HCT116 (cell line): ENCODE results near the gene PARD6G. TPM values are rescaled to one million over a fixed set of nuclear protein-coding genes. Genes with fewer than 3 reads are reported as not detected.

ENCODE experiments used
- ATAC-seq: fragments of 200-7000 bp; cut with Tn5 transposase; 2 replicates; pipeline ENCODE4 v1.9.1; 2020; ENCODE audit warnings: mild to moderate bottlenecking, moderate library complexity
- BruUV-seq: library from RNA; stranded (reverse); fragments of 400-500 nt; replicated peaks from 2 replicates; lab custom pipeline; 2021; lab: Mats Ljungman, UMichigan
- CTCF ChIA-PET: fragments of 300-600 bp; sonication (Branson Sonifier 250); formaldehyde crosslinking; loops from one replicate; lab custom pipeline; 2021; ENCODE audit warnings: antibody characterized with exemption; lab: Charles Lee
- POLR2A ChIA-PET: fragments of 300-600, 350-600 bp; sonication (Branson Sonifier 250); formaldehyde crosslinking; loops from one replicate; lab custom pipeline; 2021; ENCODE audit warnings: antibody characterized with exemption; lab: Charles Lee
- RAD21 ChIA-PET, 2 experiments: fragments of 300-600 bp; sonication (Branson Sonifier 250); formaldehyde crosslinking; loops; one replicate each; lab custom pipeline; 2023; ENCODE audit warnings: low total read pairs in 2 of 2; ENCODE audit not compliant: uncharacterized antibody in 2 of 2, unreplicated experiment in 2 of 2, low non-redundant PET in 1 of 2; lab: Charles Lee
- DNase-seq: peaks from one replicate; pipeline ENCODE4 v3.0.0-alpha.2; 2010; ENCODE audit warnings: low read depth, low spot score
- H2AFZ ChIP-seq: fragments of 200-600 bp; shearing (Covaris generic), sonication (generic); 2 replicates; pipeline ENCODE4 v1.6.1; 2017; ENCODE audit warnings: low read depth, mixed run types, mixed read lengths, antibody characterized with exemption, low read length; ENCODE audit not compliant: poor library complexity, severe bottlenecking
- H3K27ac ChIP-seq: 2 replicates; pipeline ENCODE4 v1.5.1; 2012; ENCODE audit warnings: low read depth, low read length
- H3K27me3 ChIP-seq: fragments of 200-600 bp; sonication (generic); 2 replicates; pipeline ENCODE4 v1.6.1; 2016; ENCODE audit warnings: mixed run types, low read length, mixed read lengths; ENCODE audit not compliant: insufficient read depth
- H3K36me3 ChIP-seq, 2 experiments: fragments of 200-500 bp in 1 of 2; fragments of 200-600 bp in 1 of 2; sonication (Bioruptor generic) in 1 of 2; sonication (generic) in 1 of 2; 2 replicates each; pipeline versions ENCODE4 v1.5.1 to v1.6.1; 2014 to 2016; ENCODE audit warnings: low read length in 2 of 2, inconsistent platforms in 1 of 2, mixed read lengths in 1 of 2, mixed run types in 1 of 2; ENCODE audit not compliant: insufficient read depth in 2 of 2, control insufficient read depth in 1 of 2
- H3K4me1 ChIP-seq, 2 experiments: fragments of 200-600 bp in 1 of 2; sonication (generic) in 1 of 2; 2 replicates each; pipeline versions ENCODE4 v1.5.1 to v1.6.1; 2012 to 2017; ENCODE audit warnings: low read length in 2 of 2, inconsistent platforms in 1 of 2, mild to moderate bottlenecking in 1 of 2, mixed read lengths in 1 of 2, mixed run types in 1 of 2, moderate library complexity in 1 of 2; ENCODE audit not compliant: insufficient read depth in 2 of 2, control insufficient read depth in 1 of 2
- H3K4me2 ChIP-seq: fragments of 200-600 bp; sonication (generic); 2 replicates; pipeline ENCODE4 v1.6.1; 2017; ENCODE audit warnings: mixed run types, low read length, mixed read lengths
- H3K4me3 ChIP-seq, 2 experiments: fragments of 200-600 bp in 1 of 2; sonication (generic) in 1 of 2; replicated peaks in 1 of 2; 2 replicates each; pipeline ENCODE4 v1.5.1; 2011 to 2016; ENCODE audit warnings: low read length in 2 of 2, control low read depth in 1 of 2, low read depth in 1 of 2, mild to moderate bottlenecking in 1 of 2, mixed read lengths in 1 of 2, mixed run types in 1 of 2
- H3K79me2 ChIP-seq: fragments of 200-600 bp; sonication (generic); 2 replicates; pipeline ENCODE4 v1.6.1; 2017; ENCODE audit warnings: mild to moderate bottlenecking, mixed run types, low read length, moderate library complexity, mixed read lengths; ENCODE audit not compliant: insufficient read depth
- H3K9ac ChIP-seq: fragments of 200-600 bp; sonication (generic); 2 replicates; pipeline ENCODE4 v1.6.1; 2016; ENCODE audit warnings: low read length, mixed read lengths
- H3K9me2 ChIP-seq: fragments of 200-600 bp; sonication (generic), shearing (Covaris generic); 2 replicates; pipeline ENCODE4 v1.6.1; 2017; ENCODE audit warnings: mixed run types, mild to moderate bottlenecking, moderate library complexity; ENCODE audit not compliant: insufficient read depth
- H3K9me3 ChIP-seq, 2 experiments: fragments of 200-500 bp in 1 of 2; fragments of 200-600 bp in 1 of 2; sonication (Bioruptor generic) in 1 of 2; sonication (generic) in 1 of 2; 2 replicates each; pipeline ENCODE4 v1.6.1; 2014 to 2017; ENCODE audit warnings: low read length in 2 of 2, mixed read lengths in 2 of 2, inconsistent platforms in 1 of 2, low read depth in 1 of 2, mild to moderate bottlenecking in 1 of 2, mixed run types in 1 of 2, moderate library complexity in 1 of 2; ENCODE audit not compliant: control insufficient read depth in 1 of 2, insufficient read depth in 1 of 2
- H4K20me1 ChIP-seq: fragments of 200-600 bp; sonication (generic), shearing (Covaris generic); 2 replicates; pipeline ENCODE4 v1.6.1; 2017; ENCODE audit warnings: mixed run types, mild to moderate bottlenecking, moderate library complexity; ENCODE audit not compliant: insufficient read depth
- CBX3 ChIP-seq: IDR thresholded peaks from 2 replicates; pipeline ENCODE4 v1.6.1; 2012; ENCODE audit warnings: low read depth
- EGR1 ChIP-seq: IDR thresholded peaks from 2 replicates; pipeline ENCODE4 v1.6.1; 2012; ENCODE audit warnings: low read depth
- EZH2 ChIP-seq: fragments of 200-600 bp; sonication (generic); IDR thresholded peaks from 2 replicates; pipeline ENCODE4 v1.6.1; 2017; ENCODE audit warnings: antibody characterized with exemption, mixed run types
- EZH2phosphoT487 ChIP-seq: fragments of 200-600 bp; IDR thresholded peaks from 2 replicates; pipeline ENCODE4 v1.6.1; 2018; ENCODE audit warnings: antibody characterized with exemption, borderline replicate concordance
- FOSL1 ChIP-seq: IDR thresholded peaks from 2 replicates; pipeline ENCODE4 v1.6.1; 2012; ENCODE audit warnings: low read depth
- POLR2A ChIP-seq: IDR thresholded peaks from 2 replicates; pipeline ENCODE4 v1.7.0; 2011; ENCODE audit warnings: borderline replicate concordance; ENCODE audit not compliant: insufficient read depth, insufficient read length; ENCODE audit errors: extremely low read depth
- SP1 ChIP-seq: IDR thresholded peaks from 2 replicates; pipeline ENCODE4 v1.6.1; 2012; ENCODE audit warnings: low read depth
- YY1 ChIP-seq: IDR thresholded peaks from 2 replicates; pipeline ENCODE4 v1.6.1; 2011; ENCODE audit warnings: low read length, low read depth, moderate library complexity, mild to moderate bottlenecking; ENCODE audit not compliant: insufficient replicate concordance; ENCODE audit errors: extremely low read depth
- ZNF274 ChIP-seq: fragments of 200-500 bp; sonication (Bioruptor generic); IDR thresholded peaks from 2 replicates; pipeline ENCODE4 v1.6.1; 2014; ENCODE audit warnings: mild to moderate bottlenecking, low read depth, low read length, inconsistent platforms
- intact Hi-C: fragments of 100-400 bp; cut with micrococcal nuclease; formaldehyde crosslinking; loops from 2 replicates; pipeline ENCODE4 v1.10.0; 2022
- total RNA-seq: library from RNA; stranded (reverse); gene quantifications from one replicate; pipeline ENCODE4 v1.2.1, GENCODE V29; 2021; ENCODE audit not compliant: unreplicated experiment
- TF ChIP-seq, protein P1 (sequence below): IDR thresholded peaks from 2 replicates; pipeline ENCODE4 v1.6.1; 2011; ENCODE audit warnings: mild to moderate bottlenecking, low read length, moderate library complexity; ENCODE audit not compliant: insufficient replicate concordance; ENCODE audit errors: extremely low read depth
- TF ChIP-seq, protein P2 (sequence below): IDR thresholded peaks from 2 replicates; pipeline ENCODE4 v1.6.1; 2012
- TF ChIP-seq, protein P3 (sequence below), 3 experiments: fragments of 200-600 bp in 1 of 3; sonication (generic) in 1 of 3; IDR thresholded peaks in 2 of 3; conservative IDR thresholded peaks in 1 of 3; 2 replicates each; pipeline ENCODE4 v1.5.1; 2012 to 2017; ENCODE audit warnings: low read depth in 2 of 3, low read length in 2 of 3, antibody characterized with exemption in 1 of 3, borderline replicate concordance in 1 of 3, control low read depth in 1 of 3, mild to moderate bottlenecking in 1 of 3, mixed read lengths in 1 of 3, mixed run types in 1 of 3, moderate library complexity in 1 of 3; ENCODE audit not compliant: insufficient read depth in 1 of 3
- TF ChIP-seq, protein P4 (sequence below): IDR thresholded peaks from 2 replicates; pipeline ENCODE4 v1.6.1; 2012

Gene PARD6G
- total RNA-seq, 1 experiment from 2014 or later = 12.8 TPM

DNA sequence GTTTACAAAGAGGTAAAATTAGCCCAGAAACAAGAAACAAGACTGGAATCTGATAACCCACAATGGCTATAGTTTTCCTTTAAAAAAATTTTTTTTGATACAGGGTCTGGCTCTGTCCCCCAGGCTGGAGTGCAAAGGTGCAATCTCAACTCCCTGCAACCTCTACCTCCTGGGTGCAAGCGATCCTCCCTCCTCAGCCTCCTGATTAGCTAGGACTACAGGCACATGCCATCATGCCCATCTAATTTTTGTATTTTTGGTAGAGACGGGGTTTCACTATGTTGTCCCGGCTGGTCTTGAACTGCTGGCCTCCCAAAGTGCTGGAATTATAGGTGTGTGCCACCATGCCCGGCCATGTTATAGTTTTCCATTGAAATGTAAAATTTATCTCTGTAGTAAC is 12.3 kb upstream of the PARD6G start:
- no peaks in the 10 kb centered on the region for H3K79me2 ChIP-seq
- intact Hi-C loops = no loop called here

DNA sequence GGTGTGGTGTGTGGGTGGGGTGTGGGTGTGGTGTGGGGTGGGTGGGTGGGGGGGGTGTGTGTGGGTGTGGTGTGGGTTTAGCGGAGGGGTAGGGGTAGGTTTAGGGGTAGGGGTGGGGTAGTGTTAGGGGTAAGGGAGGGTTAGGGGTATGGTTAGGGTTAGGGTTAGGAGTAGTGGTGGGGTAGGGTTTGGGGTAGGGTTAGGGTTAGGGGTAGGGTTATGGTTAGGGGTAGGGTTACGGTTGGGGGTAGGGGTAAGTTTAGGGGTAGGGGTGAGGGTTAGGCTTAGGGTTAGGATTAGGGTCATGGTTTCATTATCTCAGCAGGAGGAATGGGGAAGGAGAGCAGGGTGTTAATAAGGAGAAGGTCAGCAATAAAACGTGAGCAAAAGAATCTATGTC is 11.3 kb upstream of the PARD6G start:
- Histone ChIP-seq H3K4me2 (no peak overlapping the region), H3K36me3 (no peaks in the 10 kb centered on the region), H3K4me1 (no peaks in the 10 kb centered on the region)
- TF ChIP-seq ZNF274 (no peak), FOSL1 (no peak), YY1 (no peak), EZH2 (no peak), EGR1 (no peak), POLR2A (no peak), SP1 (no peak)
- TF ChIP-seq, protein P1, sequence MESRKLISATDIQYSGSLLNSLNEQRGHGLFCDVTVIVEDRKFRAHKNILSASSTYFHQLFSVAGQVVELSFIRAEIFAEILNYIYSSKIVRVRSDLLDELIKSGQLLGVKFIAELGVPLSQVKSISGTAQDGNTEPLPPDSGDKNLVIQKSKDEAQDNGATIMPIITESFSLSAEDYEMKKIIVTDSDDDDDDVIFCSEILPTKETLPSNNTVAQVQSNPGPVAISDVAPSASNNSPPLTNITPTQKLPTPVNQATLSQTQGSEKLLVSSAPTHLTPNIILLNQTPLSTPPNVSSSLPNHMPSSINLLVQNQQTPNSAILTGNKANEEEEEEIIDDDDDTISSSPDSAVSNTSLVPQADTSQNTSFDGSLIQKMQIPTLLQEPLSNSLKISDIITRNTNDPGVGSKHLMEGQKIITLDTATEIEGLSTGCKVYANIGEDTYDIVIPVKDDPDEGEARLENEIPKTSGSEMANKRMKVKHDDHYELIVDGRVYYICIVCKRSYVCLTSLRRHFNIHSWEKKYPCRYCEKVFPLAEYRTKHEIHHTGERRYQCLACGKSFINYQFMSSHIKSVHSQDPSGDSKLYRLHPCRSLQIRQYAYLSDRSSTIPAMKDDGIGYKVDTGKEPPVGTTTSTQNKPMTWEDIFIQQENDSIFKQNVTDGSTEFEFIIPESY = no peak
- TF ChIP-seq, protein P2, sequence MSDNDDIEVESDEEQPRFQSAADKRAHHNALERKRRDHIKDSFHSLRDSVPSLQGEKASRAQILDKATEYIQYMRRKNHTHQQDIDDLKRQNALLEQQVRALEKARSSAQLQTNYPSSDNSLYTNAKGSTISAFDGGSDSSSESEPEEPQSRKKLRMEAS = no peak
- TF ChIP-seq, all 23 proteins: peak for 0
- DNase-seq (no peak), ATAC-seq (no peak)
- Histone ChIP-seq H3K27ac (no peak overlapping the region), H3K9me3 (no peaks in the 10 kb centered on the region), H3K79me2 (no peaks in the 10 kb centered on the region), H3K27me3 (no peaks in the 10 kb centered on the region), H4K20me1 (no peaks in the 10 kb centered on the region), H3K9me2 (no peaks in the 10 kb centered on the region), H3K9ac (no peak overlapping the region), H2AFZ (no peak overlapping the region), H3K4me3 (no peak overlapping the region)
- CTCF ChIA-PET = interaction anchor here (0.9 kb wide), 1 partner anchor 88 kb away, joined by 3 read pairs; no protein-coding TSS in a partner anchor
- RAD21 ChIA-PET = no interaction called here
- BruUV-seq = no TSS peak
- intact Hi-C loops = no loop called here
- POLR2A ChIA-PET = no interaction called here

More for the DNA sequence above, 12.3 kb upstream of the PARD6G start:
- ChIA-PET POLR2A (no interaction called here), CTCF (interaction anchor here (0.9 kb wide), 1 partner anchor 89 kb away, joined by 3 read pairs; no protein-coding TSS in a partner anchor), RAD21 (no interaction called here)
- ATAC-seq (no peak), DNase-seq (no peak)
- Histone ChIP-seq H3K9me3 (no peaks in the 10 kb centered on the region), H3K27ac (no peak overlapping the region), H4K20me1 (no peaks in the 10 kb centered on the region), H3K4me2 (no peak overlapping the region), H3K9me2 (no peaks in the 10 kb centered on the region), H2AFZ (no peak overlapping the region), H3K9ac (no peak overlapping the region), H3K27me3 (no peaks in the 10 kb centered on the region), H3K4me3 (no peak overlapping the region), H3K4me1 (no peaks in the 10 kb centered on the region), H3K36me3 (no peaks in the 10 kb centered on the region)
- BruUV-seq = no TSS peak
- TF ChIP-seq, protein P3, sequence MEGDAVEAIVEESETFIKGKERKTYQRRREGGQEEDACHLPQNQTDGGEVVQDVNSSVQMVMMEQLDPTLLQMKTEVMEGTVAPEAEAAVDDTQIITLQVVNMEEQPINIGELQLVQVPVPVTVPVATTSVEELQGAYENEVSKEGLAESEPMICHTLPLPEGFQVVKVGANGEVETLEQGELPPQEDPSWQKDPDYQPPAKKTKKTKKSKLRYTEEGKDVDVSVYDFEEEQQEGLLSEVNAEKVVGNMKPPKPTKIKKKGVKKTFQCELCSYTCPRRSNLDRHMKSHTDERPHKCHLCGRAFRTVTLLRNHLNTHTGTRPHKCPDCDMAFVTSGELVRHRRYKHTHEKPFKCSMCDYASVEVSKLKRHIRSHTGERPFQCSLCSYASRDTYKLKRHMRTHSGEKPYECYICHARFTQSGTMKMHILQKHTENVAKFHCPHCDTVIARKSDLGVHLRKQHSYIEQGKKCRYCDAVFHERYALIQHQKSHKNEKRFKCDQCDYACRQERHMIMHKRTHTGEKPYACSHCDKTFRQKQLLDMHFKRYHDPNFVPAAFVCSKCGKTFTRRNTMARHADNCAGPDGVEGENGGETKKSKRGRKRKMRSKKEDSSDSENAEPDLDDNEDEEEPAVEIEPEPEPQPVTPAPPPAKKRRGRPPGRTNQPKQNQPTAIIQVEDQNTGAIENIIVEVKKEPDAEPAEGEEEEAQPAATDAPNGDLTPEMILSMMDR (IDR thresholded peaks at IDR 0.05 in 2 of 3, conservative IDR thresholded peaks at IDR 0.05 in 1 of 3; ENCODE audit: borderline replicate concordance in 1 of 3, insufficient read depth in 1 of 3, low read depth in 2 of 3, low read length in 2 of 3) = no peak
- TF ChIP-seq CBX3 (no peak), SP1 (no peak), EZH2phosphoT487 (no peak), YY1 (no peak)
- TF ChIP-seq, protein P4, sequence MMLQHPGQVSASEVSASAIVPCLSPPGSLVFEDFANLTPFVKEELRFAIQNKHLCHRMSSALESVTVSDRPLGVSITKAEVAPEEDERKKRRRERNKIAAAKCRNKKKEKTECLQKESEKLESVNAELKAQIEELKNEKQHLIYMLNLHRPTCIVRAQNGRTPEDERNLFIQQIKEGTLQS = no peak
